A673 (cell line): Measurements from ENCODE around the gene C13orf42. TPM values are rescaled to one million over a fixed set of nuclear protein-coding genes. Genes with fewer than 3 reads are reported as not detected.

Source experiments
- BruUV-seq: library from RNA; stranded (reverse); fragments of 400-500 nt; replicated peaks from 2 replicates; lab custom pipeline; 2021; lab: Mats Ljungman, UMichigan
- CTCF ChIA-PET: fragments of 300-600 bp; sonication (Branson Sonifier 250); formaldehyde crosslinking; loops from one replicate; lab custom pipeline; 2022; ENCODE audit warnings: antibody characterized with exemption; lab: Charles Lee
- POLR2A ChIA-PET: fragments of 300-600 bp; sonication (Branson Sonifier 250); formaldehyde crosslinking; loops from one replicate; lab custom pipeline; 2022; ENCODE audit warnings: antibody characterized with exemption; ENCODE audit not compliant: low non-redundant PET; lab: Charles Lee
- DNase-seq: peaks from one replicate; pipeline ENCODE4 v3.0.0-alpha.2; 2015; ENCODE audit warnings: low spot score
- H3K27ac ChIP-seq: fragments of 200-600 bp; sonication (generic); 2 replicates; pipeline ENCODE4 v1.5.1; 2016; ENCODE audit warnings: mixed run types, low read depth, mild to moderate bottlenecking, mixed read lengths, antibody characterized with exemption, low read length; ENCODE audit not compliant: poor library complexity, severe bottlenecking
- H3K27me3 ChIP-seq: fragments of 200-600 bp; sonication (generic); replicated peaks from 2 replicates; pipeline ENCODE4 v1.6.1; 2017; ENCODE audit warnings: mixed run types, low read depth, mild to moderate bottlenecking, mixed read lengths, antibody characterized with exemption, low read length; ENCODE audit not compliant: insufficient read depth, poor library complexity
- H3K36me3 ChIP-seq: fragments of 200-600 bp; sonication (generic); 2 replicates; pipeline ENCODE4 v1.6.1; 2016; ENCODE audit warnings: mixed run types, mild to moderate bottlenecking, mixed read lengths, antibody characterized with exemption, low read length; ENCODE audit not compliant: insufficient read depth, poor library complexity, severe bottlenecking
- H3K4me1 ChIP-seq: fragments of 200-600 bp; sonication (generic); 2 replicates; pipeline ENCODE4 v1.6.1; 2017; ENCODE audit warnings: mixed run types, mild to moderate bottlenecking, mixed read lengths, antibody characterized with exemption, low read length; ENCODE audit not compliant: insufficient read depth, poor library complexity, severe bottlenecking
- H3K4me3 ChIP-seq: fragments of 200-600 bp; sonication (generic); 2 replicates; pipeline ENCODE4 v1.5.1; 2016; ENCODE audit warnings: low read depth, mixed run types, mild to moderate bottlenecking, mixed read lengths, low read length; ENCODE audit not compliant: poor library complexity, severe bottlenecking
- H3K9me3 ChIP-seq: fragments of 200-600 bp; sonication (generic); 2 replicates; pipeline ENCODE4 v1.6.1; 2016; ENCODE audit warnings: mixed run types, low read depth, mild to moderate bottlenecking, mixed read lengths, antibody characterized with exemption, low read length; ENCODE audit not compliant: poor library complexity, severe bottlenecking
- EZH2 ChIP-seq: fragments of 200-600 bp; sonication (generic); IDR thresholded peaks from 2 replicates; pipeline ENCODE4 v1.6.1; 2017; ENCODE audit warnings: borderline replicate concordance, low read depth, mild to moderate bottlenecking, mixed read lengths, antibody characterized with exemption, low read length; ENCODE audit not compliant: poor library complexity, severe bottlenecking
- intact Hi-C: fragments of 100-400 bp; cut with micrococcal nuclease; formaldehyde crosslinking; loops from one replicate; pipeline ENCODE4 v1.10.0; 2022; ENCODE audit not compliant: unreplicated experiment
- total RNA-seq: library from RNA; stranded (reverse); gene quantifications from 2 replicates; pipeline ENCODE4 v1.2.3, GENCODE V29; 2021
- TF ChIP-seq, protein P1 (sequence below): fragments of 300-800, 200-600 bp; sonication (generic); conservative IDR thresholded peaks from 2 replicates; pipeline ENCODE4 v1.5.1; 2017; ENCODE audit warnings: low read depth, mild to moderate bottlenecking, antibody characterized with exemption, low read length, moderate library complexity, mixed read lengths

The C13orf42 gene
- total RNA-seq, 1 experiment from 2014 or later, result not detected

DNA sequence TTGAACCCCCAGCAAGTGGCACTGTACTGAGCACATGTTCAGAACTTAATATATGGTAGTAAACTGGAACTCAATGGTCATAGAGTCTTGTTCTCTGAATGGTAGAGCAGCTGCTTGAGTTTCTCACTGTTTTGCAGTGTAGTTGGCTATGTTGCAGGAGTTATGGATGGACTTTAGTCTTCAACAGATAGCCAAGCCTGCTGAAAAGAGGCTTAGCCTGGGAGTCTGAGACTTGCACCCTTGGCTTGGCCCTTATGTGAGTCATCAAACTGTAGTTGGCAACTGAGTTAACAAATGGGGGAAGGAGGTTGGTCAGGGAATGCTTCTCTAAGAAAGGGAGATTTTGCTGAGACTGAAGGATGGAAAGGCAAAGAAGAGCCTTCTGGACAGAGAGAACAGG, 62.5 kb downstream of the C13orf42 start:
- POLR2A ChIA-PET, result no interaction called here
- CTCF ChIA-PET, result no interaction called here
- DNase-seq, result no peak
- Histone ChIP-seq H3K4me1 (no peaks in the 10 kb centered on the region), H3K9me3 (no peaks in the 10 kb centered on the region), H3K4me3 (no peak overlapping the region), H3K27ac (no peak overlapping the region), H3K36me3 (no peaks in the 10 kb centered on the region), H3K27me3 (no peaks in the 10 kb centered on the region)
- intact Hi-C loops, result no loop called here
- BruUV-seq, result no TSS peak
- TF ChIP-seq EZH2, result no peak
- TF ChIP-seq, protein P1, sequence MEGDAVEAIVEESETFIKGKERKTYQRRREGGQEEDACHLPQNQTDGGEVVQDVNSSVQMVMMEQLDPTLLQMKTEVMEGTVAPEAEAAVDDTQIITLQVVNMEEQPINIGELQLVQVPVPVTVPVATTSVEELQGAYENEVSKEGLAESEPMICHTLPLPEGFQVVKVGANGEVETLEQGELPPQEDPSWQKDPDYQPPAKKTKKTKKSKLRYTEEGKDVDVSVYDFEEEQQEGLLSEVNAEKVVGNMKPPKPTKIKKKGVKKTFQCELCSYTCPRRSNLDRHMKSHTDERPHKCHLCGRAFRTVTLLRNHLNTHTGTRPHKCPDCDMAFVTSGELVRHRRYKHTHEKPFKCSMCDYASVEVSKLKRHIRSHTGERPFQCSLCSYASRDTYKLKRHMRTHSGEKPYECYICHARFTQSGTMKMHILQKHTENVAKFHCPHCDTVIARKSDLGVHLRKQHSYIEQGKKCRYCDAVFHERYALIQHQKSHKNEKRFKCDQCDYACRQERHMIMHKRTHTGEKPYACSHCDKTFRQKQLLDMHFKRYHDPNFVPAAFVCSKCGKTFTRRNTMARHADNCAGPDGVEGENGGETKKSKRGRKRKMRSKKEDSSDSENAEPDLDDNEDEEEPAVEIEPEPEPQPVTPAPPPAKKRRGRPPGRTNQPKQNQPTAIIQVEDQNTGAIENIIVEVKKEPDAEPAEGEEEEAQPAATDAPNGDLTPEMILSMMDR, result no peak

DNA sequence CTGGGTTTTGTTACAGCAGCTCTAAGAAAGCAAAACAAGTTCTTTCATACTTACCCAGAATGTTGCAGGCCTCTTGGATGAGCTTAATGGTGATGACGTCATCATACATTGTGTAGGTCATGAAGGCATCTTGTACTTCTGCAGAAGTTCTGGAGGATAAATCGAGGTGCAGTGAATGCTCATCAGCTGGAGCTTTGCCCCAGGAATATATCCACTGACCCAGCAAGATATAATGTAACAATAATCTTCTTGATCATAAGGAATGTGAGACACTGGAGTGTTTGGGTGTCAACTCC, 63.0 kb downstream of the C13orf42 start:
- no peaks in the 10 kb centered on the region for H3K4me1 ChIP-seq
- CTCF ChIA-PET, result interaction anchor here (0.6 kb wide), 1 partner anchor 84 kb away, joined by 3 read pairs; no protein-coding TSS in a partner anchor
- TF ChIP-seq, protein P1, result no peak
- TF ChIP-seq EZH2, result no peak
- no peak for DNase-seq
- H3K27ac ChIP-seq, result no peak overlapping the region
- H3K4me3 ChIP-seq, result no peak overlapping the region
- POLR2A ChIA-PET, result no interaction called here
- no TSS peak for BruUV-seq
- no peaks in the 10 kb centered on the region for H3K9me3 ChIP-seq
- intact Hi-C loops, result no loop called here
- no peaks in the 10 kb centered on the region for H3K36me3 ChIP-seq
- no peaks in the 10 kb centered on the region for H3K27me3 ChIP-seq

DNA sequence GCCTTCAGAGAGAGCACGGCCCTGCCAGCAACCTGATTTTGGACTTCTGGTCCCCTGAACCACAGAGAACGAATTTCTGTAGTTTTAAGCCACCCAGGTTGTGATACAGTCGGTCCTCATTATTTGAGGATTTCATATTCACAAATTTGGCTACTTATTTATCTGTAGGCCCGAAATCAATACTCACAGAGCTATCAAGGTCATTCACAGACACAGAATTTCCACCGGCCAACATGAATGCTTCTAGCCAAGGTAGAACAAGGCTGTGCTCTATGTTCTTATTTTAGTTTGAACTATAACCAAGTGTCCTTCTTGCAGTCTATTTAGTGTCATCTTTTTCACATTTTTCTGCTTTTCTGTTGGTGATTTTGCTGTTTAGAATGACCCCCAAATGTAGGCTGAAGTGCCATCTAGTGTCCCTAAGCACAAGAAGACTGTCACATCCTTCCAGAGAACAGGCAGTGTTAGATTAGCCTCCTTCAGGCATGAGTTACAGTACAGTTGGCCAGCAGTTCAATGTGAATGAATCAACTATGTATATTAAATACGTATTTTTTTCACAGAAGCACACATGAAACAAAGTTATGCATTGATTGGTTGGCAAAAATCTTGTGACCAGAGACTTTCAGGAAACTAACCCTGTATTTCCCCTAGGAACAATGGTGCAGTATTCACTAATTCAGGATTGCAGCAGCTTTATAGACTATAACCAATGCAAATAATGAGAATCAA, 63.5 kb downstream of the C13orf42 start:
- no peaks in the 10 kb centered on the region for H3K9me3 ChIP-seq
- H3K27me3 ChIP-seq, result no peaks in the 10 kb centered on the region
- H3K27ac ChIP-seq, result no peak overlapping the region
- no peak for TF ChIP-seq EZH2
- TF ChIP-seq, protein P1, result no peak; the same call in 1 of the 2 replicates
- H3K4me3 ChIP-seq, result no peak overlapping the region
- ChIA-PET CTCF (interaction anchor here (0.6 kb wide), 1 partner anchor 85 kb away, joined by 3 read pairs; no protein-coding TSS in a partner anchor), POLR2A (no interaction called here)
- no peaks in the 10 kb centered on the region for H3K4me1 ChIP-seq
- no peak for DNase-seq
- no TSS peak for BruUV-seq
- intact Hi-C loops, result no loop called here
- no peaks in the 10 kb centered on the region for H3K36me3 ChIP-seq
